ENCODE results near the gene OTOP2.

The OTOP2 gene

DNA sequence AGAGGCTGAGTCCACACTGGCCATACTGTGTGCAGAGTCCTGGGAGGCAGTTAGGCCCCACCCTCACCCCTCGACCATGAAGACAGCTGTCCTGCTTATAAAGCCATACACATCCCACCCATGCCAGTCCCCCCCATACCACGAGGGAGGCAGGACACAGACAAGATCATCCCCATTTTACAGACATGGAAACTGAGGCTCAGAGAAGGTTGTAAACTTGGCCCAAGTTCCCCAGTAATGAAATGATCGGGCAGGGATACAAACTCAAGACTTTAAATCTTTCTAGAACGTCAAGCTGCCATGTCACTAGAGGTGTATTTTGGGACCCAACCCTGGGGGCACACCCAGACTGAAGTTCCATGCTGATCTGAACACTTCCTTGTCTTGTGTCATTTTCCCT lies 32.0 kb downstream of the OTOP2 start:
- H3K27ac ChIP-seq (ENCODE audit: poor library complexity, severe bottlenecking), result no peak overlapping the region
- H3K27me3 ChIP-seq (ENCODE audit: insufficient read depth, poor library complexity, severe bottlenecking), result no peaks in the 10 kb centered on the region
- H3K9me3 ChIP-seq (ENCODE audit: severe bottlenecking), result no peaks in the 10 kb centered on the region
- TF ChIP-seq, protein P1, sequence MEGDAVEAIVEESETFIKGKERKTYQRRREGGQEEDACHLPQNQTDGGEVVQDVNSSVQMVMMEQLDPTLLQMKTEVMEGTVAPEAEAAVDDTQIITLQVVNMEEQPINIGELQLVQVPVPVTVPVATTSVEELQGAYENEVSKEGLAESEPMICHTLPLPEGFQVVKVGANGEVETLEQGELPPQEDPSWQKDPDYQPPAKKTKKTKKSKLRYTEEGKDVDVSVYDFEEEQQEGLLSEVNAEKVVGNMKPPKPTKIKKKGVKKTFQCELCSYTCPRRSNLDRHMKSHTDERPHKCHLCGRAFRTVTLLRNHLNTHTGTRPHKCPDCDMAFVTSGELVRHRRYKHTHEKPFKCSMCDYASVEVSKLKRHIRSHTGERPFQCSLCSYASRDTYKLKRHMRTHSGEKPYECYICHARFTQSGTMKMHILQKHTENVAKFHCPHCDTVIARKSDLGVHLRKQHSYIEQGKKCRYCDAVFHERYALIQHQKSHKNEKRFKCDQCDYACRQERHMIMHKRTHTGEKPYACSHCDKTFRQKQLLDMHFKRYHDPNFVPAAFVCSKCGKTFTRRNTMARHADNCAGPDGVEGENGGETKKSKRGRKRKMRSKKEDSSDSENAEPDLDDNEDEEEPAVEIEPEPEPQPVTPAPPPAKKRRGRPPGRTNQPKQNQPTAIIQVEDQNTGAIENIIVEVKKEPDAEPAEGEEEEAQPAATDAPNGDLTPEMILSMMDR (IDR thresholded peaks at IDR 0.05; ENCODE audit: poor library complexity, severe bottlenecking), result no peak
- ATAC-seq (ENCODE audit: low read depth), result no peak
- H3K4me1 ChIP-seq (ENCODE audit: insufficient read depth, poor library complexity, severe bottlenecking), result peaks cover 4% of the 10 kb centered on the region
- DNase-seq (ENCODE audit: low spot score), result no peak
- no peaks in the 10 kb centered on the region for H3K36me3 ChIP-seq (ENCODE audit: low read depth)
- no peak overlapping the region for H3K4me3 ChIP-seq (ENCODE audit: severe bottlenecking)

DNA sequence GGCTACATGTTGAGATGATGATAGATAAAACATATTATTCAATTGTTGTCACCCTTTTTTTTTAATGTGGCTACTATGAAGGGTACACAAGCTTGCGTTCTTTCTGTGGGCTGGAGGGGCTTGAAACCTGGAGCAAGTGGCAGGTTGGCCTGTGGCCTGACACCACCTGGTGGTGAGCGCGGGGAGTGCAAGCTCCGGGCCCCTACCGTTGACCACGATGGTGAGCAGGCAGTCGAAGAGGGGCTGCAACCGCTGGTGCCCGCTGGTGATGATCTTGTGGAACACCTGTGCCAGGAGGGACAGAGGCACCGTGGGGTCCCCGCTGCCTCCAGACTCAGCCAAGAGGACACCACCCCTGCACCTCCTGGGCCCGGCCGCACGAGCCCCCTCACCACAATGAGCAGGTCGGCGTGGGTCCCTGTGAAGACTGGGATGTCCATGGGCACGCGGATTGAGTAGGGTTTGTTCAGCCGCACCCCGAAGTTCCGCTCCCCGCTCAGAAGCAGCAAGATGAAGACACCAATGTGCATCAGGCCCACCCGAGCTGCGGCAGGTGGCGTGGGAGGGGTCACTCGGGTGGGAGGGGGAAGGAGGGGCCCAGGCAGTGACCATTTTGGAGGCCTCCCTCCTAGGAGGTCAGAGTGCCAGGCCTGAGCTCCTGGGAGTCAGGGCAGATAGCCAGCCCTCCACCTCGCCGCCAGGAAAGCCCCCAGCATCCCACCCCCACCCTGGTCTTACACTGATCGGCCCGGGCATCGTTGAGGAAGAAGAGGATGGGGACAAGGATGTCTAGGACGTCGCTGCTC lies 34.1 kb downstream of the OTOP2 start:
- no peak overlapping the region for H3K4me3 ChIP-seq (ENCODE audit: severe bottlenecking)
- H3K36me3 ChIP-seq (ENCODE audit: low read depth), result no peaks in the 10 kb centered on the region
- no peaks in the 10 kb centered on the region for H3K27me3 ChIP-seq (ENCODE audit: insufficient read depth, poor library complexity, severe bottlenecking)
- TF ChIP-seq, protein P1 (IDR thresholded peaks at IDR 0.05; ENCODE audit: poor library complexity, severe bottlenecking), result peak; percentile 90
- H3K27ac ChIP-seq (ENCODE audit: poor library complexity, severe bottlenecking), result no peak overlapping the region
- DNase-seq (ENCODE audit: low spot score) (no peak), ATAC-seq (ENCODE audit: low read depth) (peak; percentile 42; the same call in 2 of the 3 replicates)
- H3K9me3 ChIP-seq (ENCODE audit: severe bottlenecking), result no peaks in the 10 kb centered on the region
- peaks cover 4% of the 10 kb centered on the region for H3K4me1 ChIP-seq (ENCODE audit: insufficient read depth, poor library complexity, severe bottlenecking)

DNA sequence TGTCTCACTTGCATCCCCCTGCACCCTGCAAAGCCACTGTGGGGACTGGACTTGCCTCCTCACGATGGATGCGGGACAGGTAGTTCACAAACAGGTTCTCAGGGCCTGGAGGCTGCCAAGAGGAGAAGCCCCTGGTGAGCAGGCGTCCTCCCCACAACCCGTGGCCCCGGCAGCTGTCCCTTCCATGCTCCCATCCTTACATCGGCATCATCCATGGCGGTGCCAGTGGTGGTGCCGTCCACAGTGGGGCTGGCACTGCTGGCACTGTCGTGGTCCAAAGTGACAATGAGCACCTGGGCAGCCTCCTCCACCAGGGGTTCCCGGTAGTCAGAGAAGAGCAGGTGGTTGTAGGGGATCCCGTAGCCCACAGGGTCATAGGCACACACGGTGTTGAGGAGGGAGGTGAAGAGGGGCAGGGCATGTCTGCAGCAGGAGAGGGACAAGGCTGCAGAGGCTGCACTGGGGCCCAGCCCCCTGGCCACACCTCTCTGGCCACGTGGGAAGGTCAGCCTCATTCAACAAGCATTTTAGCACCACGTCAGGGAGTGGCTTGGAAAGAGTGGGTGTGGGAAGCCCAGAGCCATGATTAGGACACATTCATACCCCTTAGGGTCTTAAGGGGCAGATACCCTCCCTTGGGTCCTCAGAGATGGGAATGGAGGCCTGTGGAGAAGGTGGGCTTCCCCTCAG lies 35.9 kb downstream of the OTOP2 start:
- no peak overlapping the region for H3K27ac ChIP-seq (ENCODE audit: poor library complexity, severe bottlenecking)
- no peak for DNase-seq (ENCODE audit: low spot score)
- no peaks in the 10 kb centered on the region for H3K27me3 ChIP-seq (ENCODE audit: insufficient read depth, poor library complexity, severe bottlenecking)
- no peaks in the 10 kb centered on the region for H3K36me3 ChIP-seq (ENCODE audit: low read depth)
- H3K4me1 ChIP-seq (ENCODE audit: insufficient read depth, poor library complexity, severe bottlenecking), result peaks cover 4% of the 10 kb centered on the region
- H3K9me3 ChIP-seq (ENCODE audit: severe bottlenecking), result no peaks in the 10 kb centered on the region
- TF ChIP-seq, protein P1 (IDR thresholded peaks at IDR 0.05; ENCODE audit: poor library complexity, severe bottlenecking), result no peak
- H3K4me3 ChIP-seq (ENCODE audit: severe bottlenecking), result no peak overlapping the region
- ATAC-seq (ENCODE audit: low read depth), result peak; percentile 38

DNA sequence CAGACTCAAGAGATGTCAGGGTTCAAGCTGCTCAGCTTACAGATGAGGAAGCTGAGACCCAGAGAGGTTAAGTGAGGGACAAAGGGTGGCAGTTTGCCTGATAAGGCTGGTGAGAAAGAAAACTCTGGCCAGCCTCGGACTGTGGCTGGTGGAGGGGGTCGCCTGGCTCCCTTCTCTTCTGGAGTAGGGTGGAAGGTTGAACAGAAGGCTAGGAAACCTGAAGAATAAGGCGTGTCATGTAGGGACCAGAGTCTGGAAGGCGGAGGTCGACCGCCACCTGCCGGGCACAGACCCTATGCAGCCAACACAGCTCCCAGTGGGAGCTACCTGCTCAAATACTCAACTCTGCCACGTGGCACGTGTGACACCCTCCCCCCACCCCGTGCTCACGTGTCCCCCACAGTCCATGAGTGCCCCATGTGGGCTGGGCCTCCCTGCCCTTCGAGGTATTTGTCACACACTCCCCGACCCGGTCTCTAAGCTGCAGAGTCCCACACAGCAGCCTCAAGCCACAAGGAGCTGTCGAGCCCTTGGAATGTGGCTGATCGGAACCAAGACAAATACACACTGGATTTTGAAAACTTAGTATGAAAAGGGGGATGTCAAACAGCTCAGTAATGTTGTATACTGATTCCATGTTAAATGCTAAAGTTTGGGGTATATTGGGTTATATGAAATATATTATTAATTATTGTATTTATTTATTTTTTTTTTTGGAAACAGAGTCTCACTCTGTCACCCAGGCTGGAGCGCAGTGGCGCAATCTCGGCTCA lies 36.7 kb downstream of the OTOP2 start:
- ATAC-seq (ENCODE audit: low read depth) (peak; percentile 62), DNase-seq (ENCODE audit: low spot score) (no peak)
- TF ChIP-seq, protein P1 (IDR thresholded peaks at IDR 0.05; ENCODE audit: poor library complexity, severe bottlenecking), result peak; percentile 20
- no peaks in the 10 kb centered on the region for H3K36me3 ChIP-seq (ENCODE audit: low read depth)
- no peak overlapping the region for H3K4me3 ChIP-seq (ENCODE audit: severe bottlenecking)
- H3K9me3 ChIP-seq (ENCODE audit: severe bottlenecking), result no peaks in the 10 kb centered on the region
- peaks cover 4% of the 10 kb centered on the region for H3K4me1 ChIP-seq (ENCODE audit: insufficient read depth, poor library complexity, severe bottlenecking)
- no peak overlapping the region for H3K27ac ChIP-seq (ENCODE audit: poor library complexity, severe bottlenecking)
- no peaks in the 10 kb centered on the region for H3K27me3 ChIP-seq (ENCODE audit: insufficient read depth, poor library complexity, severe bottlenecking)
